ENCODE measurements around the gene KLHDC1. TPM values are rescaled to one million over a fixed set of nuclear protein-coding genes. Genes with fewer than 3 reads are reported as not detected.
A peak's percentile ranks its signal among the peaks of the same experiment; 100 is the strongest.
"Not testable (repeated sequence)": the region's sequence is repeated elsewhere in the genome, so short reads cannot be mapped to it uniquely, and the experiment has no call there.

Gene KLHDC1
- polyA plus RNA-seq, 4 donors: 4.2 to 7.3 (median 6.5) TPM

- not testable (repeated sequence) for DNase-seq (ENCODE audit: low read depth in 4 of 4, low spot score in 3 of 4)
Measured at GRCh38 chr14:49721733-49722435, 29.0 kb downstream of the KLHDC1 start.

DNA sequence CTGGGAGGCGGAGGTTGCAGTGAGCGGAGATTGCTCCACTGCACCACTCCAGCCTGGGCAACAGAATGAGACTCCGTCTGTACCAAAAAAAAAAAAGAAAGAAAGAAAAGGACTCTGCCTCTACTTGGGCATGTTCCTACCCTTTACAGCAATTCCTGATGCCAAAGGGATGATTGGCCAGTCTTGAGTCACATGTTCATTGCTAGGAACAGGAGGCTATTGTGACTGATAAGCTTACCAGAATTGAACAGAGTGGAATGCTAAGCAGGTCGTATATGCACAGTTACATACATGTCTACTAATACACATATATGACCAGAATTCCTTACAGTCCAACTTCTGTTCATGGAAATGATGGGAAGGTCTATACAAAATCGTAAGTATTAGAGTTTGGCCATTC is 34.3 kb downstream of the KLHDC1 start:
- DNase-seq (ENCODE audit: low read depth in 4 of 4, low spot score in 3 of 4): no peak

GRCh38 chr14:49732896-49733295 is 40.0 kb downstream of the KLHDC1 start:
- DNase-seq (ENCODE audit: low read depth in 4 of 4, low spot score in 3 of 4): no peak

- no peak for DNase-seq (ENCODE audit: low read depth in 4 of 4, low spot score in 3 of 4)
Measured at GRCh38 chr14:49733836-49734235, 40.9 kb downstream of the KLHDC1 start.

GRCh38 chr14:49735669-49736068 is 42.7 kb downstream of the KLHDC1 start:
- DNase-seq (ENCODE audit: low read depth in 4 of 4, low spot score in 3 of 4): not testable (repeated sequence)

- no peak for DNase-seq (ENCODE audit: low read depth in 4 of 4, low spot score in 3 of 4)
Measured at GRCh38 chr14:49745191-49745590, 52.3 kb downstream of the KLHDC1 start.

DNA sequence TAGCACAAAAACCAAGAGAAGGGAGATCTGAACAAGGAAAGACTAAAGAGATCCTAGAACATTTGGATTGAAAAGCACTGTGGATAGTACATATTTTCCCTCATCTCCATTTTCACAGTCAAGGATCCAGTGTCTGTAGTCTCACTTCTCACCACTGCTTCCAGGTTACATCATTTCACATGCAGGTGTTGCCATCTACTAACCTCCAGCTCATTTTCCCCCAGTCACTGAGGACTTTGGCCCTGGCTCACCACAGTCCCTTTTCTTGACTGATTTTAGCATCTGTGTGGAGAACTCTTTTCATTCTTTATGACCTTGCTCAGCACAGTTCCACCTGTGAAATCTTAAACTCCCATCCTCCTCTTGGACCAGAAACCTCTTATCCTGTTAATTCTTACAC is 53.6 kb downstream of the KLHDC1 start:
- not testable (repeated sequence) for DNase-seq (ENCODE audit: low read depth in 4 of 4, low spot score in 3 of 4)

DNA sequence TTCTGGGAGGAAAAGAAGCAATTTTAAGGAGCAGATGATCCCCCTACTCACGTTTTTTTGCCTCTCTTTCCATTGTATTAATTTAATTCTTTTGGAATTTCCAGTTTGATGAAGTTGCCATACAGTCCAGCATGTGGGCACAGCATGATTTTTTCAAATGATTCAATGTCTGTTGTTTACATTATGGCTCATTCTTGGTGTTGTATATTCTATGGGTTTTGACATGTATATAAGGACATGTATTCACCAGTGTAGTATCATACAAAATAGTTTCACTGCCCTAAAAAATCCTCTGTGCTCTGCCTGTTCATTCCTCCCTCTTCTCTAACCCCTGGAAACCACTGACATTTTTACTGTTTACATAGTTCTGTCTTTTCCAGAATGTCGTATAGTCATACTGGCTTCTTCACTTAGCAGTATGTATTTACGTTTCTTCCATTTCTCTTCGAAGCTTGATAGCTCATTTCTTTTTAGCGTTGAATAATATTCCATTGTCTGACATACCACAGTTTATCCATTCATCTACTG is 61.7 kb downstream of the KLHDC1 start:
- DNase-seq (ENCODE audit: low read depth in 4 of 4, low spot score in 3 of 4): no peak

GRCh38 chr14:49755378-49755777 is 62.5 kb downstream of the KLHDC1 start:
- DNase-seq (ENCODE audit: low read depth in 4 of 4, low spot score in 3 of 4): no peak

GRCh38 chr14:49761839-49762551 is 69.1 kb downstream of the KLHDC1 start:
- DNase-seq (ENCODE audit: low read depth in 4 of 4, low spot score in 3 of 4): no peak

GRCh38 chr14:49766839-49767238 is 73.9 kb downstream of the KLHDC1 start:
- DNase-seq (ENCODE audit: low read depth in 4 of 4, low spot score in 3 of 4): no peak

GRCh38 chr14:49767270-49767570 is 74.3 kb downstream of the KLHDC1 start:
- DNase-seq (ENCODE audit: low read depth in 4 of 4, low spot score in 3 of 4): no peak

DNA sequence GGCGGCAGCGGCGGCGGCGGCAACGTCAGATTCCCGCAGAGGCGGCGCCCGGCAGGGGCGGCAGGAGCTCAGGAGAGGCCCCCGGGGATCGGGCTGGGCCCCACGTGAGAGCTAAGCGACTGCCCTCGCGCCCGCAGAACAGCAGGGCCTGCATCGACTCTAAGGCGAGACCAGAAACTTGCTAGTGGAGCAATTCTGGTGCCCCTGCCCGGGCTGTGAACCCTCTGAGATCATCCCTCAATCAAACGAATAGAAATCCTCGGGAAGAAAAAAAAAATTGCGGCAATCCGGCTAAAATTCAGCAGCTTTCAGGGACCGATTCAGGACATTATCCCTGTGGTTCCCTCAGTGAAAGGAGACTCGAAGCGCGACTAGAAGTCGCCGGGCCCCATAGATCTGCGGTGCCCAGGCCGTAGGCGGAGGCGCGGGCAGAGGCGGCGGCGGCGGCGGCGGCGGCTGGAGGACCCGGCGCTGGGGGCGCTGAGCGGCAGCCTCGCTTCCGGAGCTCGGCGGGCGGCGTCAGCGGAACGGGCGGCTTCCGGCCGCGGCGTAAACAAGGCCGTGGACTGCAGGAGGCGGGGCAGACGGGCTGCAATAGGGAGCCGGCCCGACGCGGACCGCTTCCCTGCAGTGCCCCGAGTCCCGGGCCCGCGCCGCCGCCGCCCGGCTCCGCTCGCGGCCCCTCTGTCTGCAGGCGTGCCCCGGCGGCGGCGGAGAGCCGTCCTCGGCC is 74.8 kb downstream of the KLHDC1 start, which contains the start of gene KLHDC2:
KLHDC2 (plus strand) TSS at position 583 of the 730 bp plus-strand sequence. CDS start 316 bp downstream, outside the sequence.
- DNase-seq (ENCODE audit: low read depth in 4 of 4, low spot score in 3 of 4): peak; percentile 66 to 74 (median 68)

DNA sequence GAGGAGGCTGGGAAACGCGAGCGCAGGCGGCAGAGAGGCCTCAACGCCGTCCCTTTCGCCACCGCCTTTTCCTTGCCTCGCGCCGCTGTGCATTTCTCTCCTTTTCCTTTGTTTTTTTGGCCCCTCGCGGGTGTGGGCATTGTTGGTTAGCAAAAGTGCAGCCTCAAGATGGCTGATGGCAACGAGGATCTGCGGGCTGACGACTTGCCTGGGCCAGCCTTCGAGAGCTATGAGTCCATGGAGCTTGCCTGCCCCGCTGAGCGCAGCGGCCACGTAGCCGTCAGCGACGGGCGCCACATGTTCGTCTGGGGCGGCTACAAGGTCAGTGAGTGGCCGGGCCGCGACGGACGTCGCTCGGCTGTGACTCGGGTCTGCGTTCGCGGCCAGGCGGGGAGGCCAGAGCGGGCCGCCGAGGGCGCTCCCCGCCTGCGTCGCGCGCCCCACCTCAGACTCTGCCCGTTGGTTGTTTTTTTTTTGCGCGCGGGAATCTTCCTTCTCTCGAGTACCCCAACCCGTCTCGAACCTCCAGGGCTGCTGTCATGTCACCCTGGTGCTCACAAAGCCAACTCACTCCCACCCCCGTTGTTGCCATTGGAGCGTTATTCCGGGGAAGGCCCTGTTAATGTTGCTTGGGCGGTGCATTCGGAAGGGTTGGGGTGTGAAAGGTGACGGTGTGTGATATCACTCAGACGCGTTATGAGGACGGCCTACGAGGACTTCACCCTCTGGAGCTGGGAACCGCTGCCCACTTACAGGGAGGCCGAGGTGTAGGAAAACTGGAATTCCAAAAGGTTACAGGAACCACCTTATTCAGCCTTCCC is 75.6 kb downstream of the KLHDC1 start:
- DNase-seq (ENCODE audit: low read depth in 4 of 4, low spot score in 3 of 4): peak in 2 of 4 donors; percentile 26 to 53

DNA sequence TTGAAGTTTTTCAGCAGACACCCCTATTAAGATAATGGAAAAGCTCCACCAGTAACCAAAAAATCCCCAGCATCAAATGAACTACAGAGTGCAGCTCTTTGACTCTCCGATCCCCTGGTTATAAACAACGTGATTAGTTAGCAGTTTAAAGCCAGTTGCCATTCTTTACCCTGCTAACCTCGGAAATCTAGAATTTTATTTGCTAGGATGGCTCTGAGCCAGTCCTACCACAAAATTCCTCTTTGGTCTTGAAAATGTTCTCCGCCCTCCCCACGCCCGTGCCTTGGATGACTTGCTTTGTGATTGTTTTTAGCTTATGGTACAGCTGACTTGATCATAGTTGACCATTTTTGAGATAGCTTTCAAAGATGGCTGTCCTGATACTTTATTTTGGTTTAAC is 76.3 kb downstream of the KLHDC1 start:
- peak in 1 of 4 donors; percentile 3 for DNase-seq (ENCODE audit: low read depth in 4 of 4, low spot score in 3 of 4)

DNA sequence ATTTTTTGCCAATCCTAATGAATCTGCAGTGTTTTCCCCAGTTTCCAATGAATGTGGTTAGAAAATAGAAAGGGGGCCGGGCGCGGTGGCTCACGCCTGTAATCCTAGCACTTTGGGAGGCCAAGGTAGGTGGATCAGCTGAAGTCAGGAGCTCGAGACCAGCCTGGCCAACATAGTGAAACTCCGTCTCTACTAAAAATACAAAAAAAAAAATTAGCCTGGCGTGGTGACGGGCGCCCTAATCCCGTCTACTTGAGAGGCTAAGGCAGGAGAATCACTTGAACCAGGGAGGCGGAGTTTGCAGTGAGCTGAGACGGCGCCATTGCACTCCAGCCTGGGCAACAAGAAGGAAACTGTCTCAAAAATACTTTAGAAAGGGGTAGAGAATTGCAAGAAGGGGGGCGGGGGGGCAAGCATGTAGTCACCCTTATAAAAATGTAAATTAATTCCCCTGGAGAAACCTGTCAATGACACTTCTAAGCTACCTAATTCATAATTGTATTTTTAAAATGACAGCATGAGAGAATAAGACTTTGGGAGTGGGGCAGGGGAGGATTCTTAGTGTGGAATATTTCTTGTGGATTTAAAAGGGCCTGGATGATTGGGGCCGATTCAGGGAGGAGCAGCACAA is 76.8 kb downstream of the KLHDC1 start:
- no peak for DNase-seq (ENCODE audit: low read depth in 4 of 4, low spot score in 3 of 4)

GRCh38 chr14:49770212-49770817 is 77.4 kb downstream of the KLHDC1 start:
- DNase-seq (ENCODE audit: low read depth in 4 of 4, low spot score in 3 of 4): peak in 1 of 4 donors; percentile 51

DNA sequence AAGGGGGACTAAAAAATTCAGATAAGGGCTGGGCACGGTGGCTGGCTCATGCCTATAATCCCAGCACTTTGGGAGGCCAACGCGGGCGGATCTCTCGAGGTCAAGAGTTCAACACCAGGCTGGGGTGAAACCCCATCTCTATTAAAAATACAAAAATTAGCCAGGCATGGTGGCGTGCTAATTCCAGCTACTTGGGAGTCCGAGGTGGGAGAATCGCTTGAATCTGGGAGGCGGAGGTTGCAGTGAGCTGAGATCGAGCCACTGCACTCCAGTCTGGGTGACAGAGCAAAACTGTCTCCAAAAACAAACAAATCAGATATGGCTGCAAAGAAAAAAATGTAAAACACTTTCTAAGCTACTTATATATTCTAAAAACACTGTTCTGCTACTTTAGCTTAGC is 78.8 kb downstream of the KLHDC1 start:
- DNase-seq (ENCODE audit: low read depth in 4 of 4, low spot score in 3 of 4): not testable (repeated sequence)

- DNase-seq (ENCODE audit: low read depth in 4 of 4, low spot score in 3 of 4): no peak
Measured at GRCh38 chr14:49774106-49774505, 81.2 kb downstream of the KLHDC1 start.
